GM19025 (cell line): ENCODE measurements around the gene NCAPH2.

Experiments
- ATAC-seq: cut with Tn5 transposase; IDR thresholded peaks from one replicate; pipeline ENCODE4 v1.9.1; 2021; ENCODE audit warnings: mild to moderate bottlenecking, low read depth, moderate library complexity; ENCODE audit not compliant: unreplicated experiment

NCAPH2 gene

GRCh38 chr22:50473855-50474671 is 34.0 kb upstream of the NCAPH2 start:
- ATAC-seq, result no peak

- ATAC-seq, result peak; percentile 72
These were observed 33.0 kb upstream of the NCAPH2 start, which contains the start of gene SBF1 for GRCh38 chr22:50474710-50475651. Gene SBF1, minus strand, starts transcription at chr22:50475035. Its CDS starts 195 bp downstream, at chr22:50474840.

GRCh38 chr22:50475652-50476002 is 32.4 kb upstream of the NCAPH2 start:
- no peak for ATAC-seq

GRCh38 chr22:50476868-50477267 is 31.2 kb upstream of the NCAPH2 start:
- ATAC-seq, result no peak

GRCh38 chr22:50477923-50478322 is 30.1 kb upstream of the NCAPH2 start:
- ATAC-seq, result no peak

GRCh38 chr22:50479721-50480120 is 28.3 kb upstream of the NCAPH2 start:
- ATAC-seq, result no peak

GRCh38 chr22:50481045-50481439 is 27.0 kb upstream of the NCAPH2 start:
- ATAC-seq, result no peak

GRCh38 chr22:50481440-50482106 is 26.5 kb upstream of the NCAPH2 start, which contains the start of gene ADM2:
Gene ADM2, plus strand, starts transcription at chr22:50481543. Its CDS starts 305 bp downstream, at chr22:50481848.
- no peak for ATAC-seq

GRCh38 chr22:50482107-50483074 is 25.6 kb upstream of the NCAPH2 start:
- no peak for ATAC-seq

- ATAC-seq, result no peak
These were observed 24.9 kb upstream of the NCAPH2 start for GRCh38 chr22:50483106-50483505.

GRCh38 chr22:50483556-50483955 is 24.5 kb upstream of the NCAPH2 start:
- no peak for ATAC-seq

- no peak for ATAC-seq
These were observed 23.8 kb upstream of the NCAPH2 start for GRCh38 chr22:50483977-50484853.

GRCh38 chr22:50485221-50486131 is 22.5 kb upstream of the NCAPH2 start:
- ATAC-seq, result no peak

GRCh38 chr22:50486561-50487289 is 21.3 kb upstream of the NCAPH2 start, which contains the start of gene MIOX:
Gene MIOX, plus strand, starts transcription at chr22:50486859. Its CDS starts 39 bp downstream, at chr22:50486898.
- ATAC-seq, result no peak

- no peak for ATAC-seq
These were observed 20.6 kb upstream of the NCAPH2 start for GRCh38 chr22:50487290-50488005.

- ATAC-seq, result no peak
These were observed 19.9 kb upstream of the NCAPH2 start for GRCh38 chr22:50488006-50488677.
